HCT116 (cell line): ENCODE data around the gene NFKB2. TPM values are rescaled to one million over a fixed set of nuclear protein-coding genes. Genes with fewer than 3 reads are reported as not detected.

Experiments used
- ATAC-seq: fragments of 200-7000 bp; cut with Tn5 transposase; 2 replicates; pipeline ENCODE4 v1.9.1; 2020; ENCODE audit warnings: mild to moderate bottlenecking, moderate library complexity
- BruUV-seq: library from RNA; stranded (reverse); fragments of 400-500 nt; replicated peaks from 2 replicates; lab custom pipeline; 2021; lab: Mats Ljungman, UMichigan
- CTCF ChIA-PET: fragments of 300-600 bp; sonication (Branson Sonifier 250); formaldehyde crosslinking; loops from one replicate; lab custom pipeline; 2021; ENCODE audit warnings: antibody characterized with exemption; lab: Charles Lee
- POLR2A ChIA-PET: fragments of 300-600, 350-600 bp; sonication (Branson Sonifier 250); formaldehyde crosslinking; loops from one replicate; lab custom pipeline; 2021; ENCODE audit warnings: antibody characterized with exemption; lab: Charles Lee
- RAD21 ChIA-PET, 2 experiments: fragments of 300-600 bp; sonication (Branson Sonifier 250); formaldehyde crosslinking; loops; one replicate each; lab custom pipeline; 2023; ENCODE audit warnings: low total read pairs in 2 of 2; ENCODE audit not compliant: uncharacterized antibody in 2 of 2, unreplicated experiment in 2 of 2, low non-redundant PET in 1 of 2; lab: Charles Lee
- DNase-seq: peaks from one replicate; pipeline ENCODE4 v3.0.0-alpha.2; 2010; ENCODE audit warnings: low read depth, low spot score
- H2AFZ ChIP-seq: fragments of 200-600 bp; shearing (Covaris generic), sonication (generic); 2 replicates; pipeline ENCODE4 v1.6.1; 2017; ENCODE audit warnings: low read depth, mixed run types, mixed read lengths, antibody characterized with exemption, low read length; ENCODE audit not compliant: poor library complexity, severe bottlenecking
- H3K27ac ChIP-seq: 2 replicates; pipeline ENCODE4 v1.5.1; 2012; ENCODE audit warnings: low read depth, low read length
- H3K27me3 ChIP-seq: fragments of 200-600 bp; sonication (generic); 2 replicates; pipeline ENCODE4 v1.6.1; 2016; ENCODE audit warnings: mixed run types, low read length, mixed read lengths; ENCODE audit not compliant: insufficient read depth
- H3K36me3 ChIP-seq, 2 experiments: fragments of 200-500 bp in 1 of 2; fragments of 200-600 bp in 1 of 2; sonication (Bioruptor generic) in 1 of 2; sonication (generic) in 1 of 2; 2 replicates each; pipeline versions ENCODE4 v1.5.1 to v1.6.1; 2014 to 2016; ENCODE audit warnings: low read length in 2 of 2, inconsistent platforms in 1 of 2, mixed read lengths in 1 of 2, mixed run types in 1 of 2; ENCODE audit not compliant: insufficient read depth in 2 of 2, control insufficient read depth in 1 of 2
- H3K4me1 ChIP-seq, 2 experiments: fragments of 200-600 bp in 1 of 2; sonication (generic) in 1 of 2; 2 replicates each; pipeline versions ENCODE4 v1.5.1 to v1.6.1; 2012 to 2017; ENCODE audit warnings: low read length in 2 of 2, inconsistent platforms in 1 of 2, mild to moderate bottlenecking in 1 of 2, mixed read lengths in 1 of 2, mixed run types in 1 of 2, moderate library complexity in 1 of 2; ENCODE audit not compliant: insufficient read depth in 2 of 2, control insufficient read depth in 1 of 2
- H3K4me2 ChIP-seq: fragments of 200-600 bp; sonication (generic); 2 replicates; pipeline ENCODE4 v1.6.1; 2017; ENCODE audit warnings: mixed run types, low read length, mixed read lengths
- H3K4me3 ChIP-seq, 2 experiments: fragments of 200-600 bp in 1 of 2; sonication (generic) in 1 of 2; replicated peaks in 1 of 2; 2 replicates each; pipeline ENCODE4 v1.5.1; 2011 to 2016; ENCODE audit warnings: low read length in 2 of 2, control low read depth in 1 of 2, low read depth in 1 of 2, mild to moderate bottlenecking in 1 of 2, mixed read lengths in 1 of 2, mixed run types in 1 of 2
- H3K79me2 ChIP-seq: fragments of 200-600 bp; sonication (generic); 2 replicates; pipeline ENCODE4 v1.6.1; 2017; ENCODE audit warnings: mild to moderate bottlenecking, mixed run types, low read length, moderate library complexity, mixed read lengths; ENCODE audit not compliant: insufficient read depth
- H3K9ac ChIP-seq: fragments of 200-600 bp; sonication (generic); 2 replicates; pipeline ENCODE4 v1.6.1; 2016; ENCODE audit warnings: low read length, mixed read lengths
- H3K9me2 ChIP-seq: fragments of 200-600 bp; sonication (generic), shearing (Covaris generic); 2 replicates; pipeline ENCODE4 v1.6.1; 2017; ENCODE audit warnings: mixed run types, mild to moderate bottlenecking, moderate library complexity; ENCODE audit not compliant: insufficient read depth
- H3K9me3 ChIP-seq, 2 experiments: fragments of 200-500 bp in 1 of 2; fragments of 200-600 bp in 1 of 2; sonication (Bioruptor generic) in 1 of 2; sonication (generic) in 1 of 2; 2 replicates each; pipeline ENCODE4 v1.6.1; 2014 to 2017; ENCODE audit warnings: low read length in 2 of 2, mixed read lengths in 2 of 2, inconsistent platforms in 1 of 2, low read depth in 1 of 2, mild to moderate bottlenecking in 1 of 2, mixed run types in 1 of 2, moderate library complexity in 1 of 2; ENCODE audit not compliant: control insufficient read depth in 1 of 2, insufficient read depth in 1 of 2
- H4K20me1 ChIP-seq: fragments of 200-600 bp; sonication (generic), shearing (Covaris generic); 2 replicates; pipeline ENCODE4 v1.6.1; 2017; ENCODE audit warnings: mixed run types, mild to moderate bottlenecking, moderate library complexity; ENCODE audit not compliant: insufficient read depth
- ATF3 ChIP-seq: IDR thresholded peaks from 2 replicates; pipeline ENCODE4 v1.6.1; 2012
- CTCF ChIP-seq, 3 experiments: fragments of 200-600 bp in 1 of 3; sonication (generic) in 1 of 3; IDR thresholded peaks in 2 of 3; conservative IDR thresholded peaks in 1 of 3; 2 replicates each; pipeline ENCODE4 v1.5.1; 2012 to 2017; ENCODE audit warnings: low read depth in 2 of 3, low read length in 2 of 3, antibody characterized with exemption in 1 of 3, borderline replicate concordance in 1 of 3, control low read depth in 1 of 3, mild to moderate bottlenecking in 1 of 3, mixed read lengths in 1 of 3, mixed run types in 1 of 3, moderate library complexity in 1 of 3; ENCODE audit not compliant: insufficient read depth in 1 of 3
- EGR1 ChIP-seq: IDR thresholded peaks from 2 replicates; pipeline ENCODE4 v1.6.1; 2012; ENCODE audit warnings: low read depth
- ELF1 ChIP-seq: IDR thresholded peaks from 2 replicates; pipeline ENCODE4 v1.6.1; 2012; ENCODE audit warnings: low read depth, borderline replicate concordance
- EZH2 ChIP-seq: fragments of 200-600 bp; sonication (generic); IDR thresholded peaks from 2 replicates; pipeline ENCODE4 v1.6.1; 2017; ENCODE audit warnings: antibody characterized with exemption, mixed run types
- FOSL1 ChIP-seq: IDR thresholded peaks from 2 replicates; pipeline ENCODE4 v1.6.1; 2012; ENCODE audit warnings: low read depth
- JUND ChIP-seq: IDR thresholded peaks from 2 replicates; pipeline ENCODE4 v1.6.1; 2012
- POLR2A ChIP-seq: IDR thresholded peaks from 2 replicates; pipeline ENCODE4 v1.7.0; 2011; ENCODE audit warnings: borderline replicate concordance; ENCODE audit not compliant: insufficient read depth, insufficient read length; ENCODE audit errors: extremely low read depth
- POLR2AphosphoS5 ChIP-seq: IDR thresholded peaks from 2 replicates; pipeline ENCODE4 v1.6.1; 2011; ENCODE audit warnings: mild to moderate bottlenecking, low read depth, low read length, moderate library complexity
- RAD21 ChIP-seq: IDR thresholded peaks from 2 replicates; pipeline ENCODE4 v1.6.1; 2012; ENCODE audit warnings: low read depth, mild to moderate bottlenecking
- REST ChIP-seq: IDR thresholded peaks from 2 replicates; pipeline ENCODE4 v1.6.1; 2012; ENCODE audit warnings: low read depth
- SIN3A ChIP-seq: IDR thresholded peaks from 2 replicates; pipeline ENCODE4 v1.6.1; 2012; ENCODE audit warnings: low read depth
- SRF ChIP-seq: IDR thresholded peaks from 2 replicates; pipeline ENCODE4 v1.6.1; 2012; ENCODE audit warnings: low read depth
- TCF7L2 ChIP-seq: IDR thresholded peaks from 2 replicates; pipeline ENCODE4 v1.7.0; 2011; ENCODE audit warnings: borderline replicate concordance, inconsistent platforms; ENCODE audit not compliant: insufficient read depth, insufficient read length; ENCODE audit errors: extremely low read depth
- YY1 ChIP-seq: IDR thresholded peaks from 2 replicates; pipeline ENCODE4 v1.6.1; 2011; ENCODE audit warnings: low read length, low read depth, moderate library complexity, mild to moderate bottlenecking; ENCODE audit not compliant: insufficient replicate concordance; ENCODE audit errors: extremely low read depth
- ZNF274 ChIP-seq: fragments of 200-500 bp; sonication (Bioruptor generic); IDR thresholded peaks from 2 replicates; pipeline ENCODE4 v1.6.1; 2014; ENCODE audit warnings: mild to moderate bottlenecking, low read depth, low read length, inconsistent platforms
- intact Hi-C: fragments of 100-400 bp; cut with micrococcal nuclease; formaldehyde crosslinking; loops from 2 replicates; pipeline ENCODE4 v1.10.0; 2022
- total RNA-seq: library from RNA; stranded (reverse); gene quantifications from one replicate; pipeline ENCODE4 v1.2.1, GENCODE V29; 2021; ENCODE audit not compliant: unreplicated experiment

Gene NFKB2
- total RNA-seq, 1 experiment from 2014 or later = 115 TPM

- no peaks in the 10 kb centered on the region for H4K20me1 ChIP-seq
- H3K27me3 ChIP-seq = no peaks in the 10 kb centered on the region
- DNase-seq (peak; percentile 53), ATAC-seq (peak; percentile 81)
- H2AFZ ChIP-seq = no peak overlapping the region
- no peak overlapping the region for H3K4me2 ChIP-seq
- peaks cover 15 to 25% of the 10 kb centered on the region in 2 experiments for H3K36me3 ChIP-seq
- BruUV-seq = no TSS peak
- peaks cover 5% of the 10 kb centered on the region; the same call in 1 of the 2 replicates for H3K79me2 ChIP-seq
- intact Hi-C loops = loop anchor here (1.0 kb wide), 2 partner anchors 122 to 183 kb away; no protein-coding TSS in a partner anchor
- H3K9me3 ChIP-seq = no peaks in the 10 kb centered on the region
- no peaks in the 10 kb centered on the region for H3K9me2 ChIP-seq
- H3K4me3 ChIP-seq = no peak overlapping the region
- H3K27ac ChIP-seq = no peak overlapping the region
- no peak overlapping the region for H3K9ac ChIP-seq
- peaks cover 0 to 4% of the 10 kb centered on the region in 2 experiments; a peak in 2 of 4 replicates for H3K4me1 ChIP-seq
- ChIA-PET POLR2A (interaction anchor here (0.6 to 3.9 kb wide), 3 partner anchors 16 to 209 kb away, joined by 3 to 28 read pairs (median 3); no protein-coding TSS in a partner anchor), RAD21 (interaction anchor here (0.7 to 6.6 kb wide), 7 partner anchors 47 to 384 kb away, joined by 3 to 57 read pairs (median 3); no protein-coding TSS in a partner anchor), CTCF (interaction anchor here (0.6 to 15.1 kb wide), 28 partner anchors 9 to 1138 kb away, joined by 3 to 625 read pairs (median 5); partner anchors contain the start of genes ELOVL3, FBXL15, GBF1 and NFKB2)
- no peak for TF ChIP-seq REST
- TF ChIP-seq SRF = no peak
- TF ChIP-seq ELF1 = no peak
- no peak for TF ChIP-seq POLR2AphosphoS5
- peak; percentile 93 to 100 (median 100) for TF ChIP-seq CTCF (IDR thresholded peaks at IDR 0.05 in 2 of 3, conservative IDR thresholded peaks at IDR 0.05 in 1 of 3; ENCODE audit: borderline replicate concordance in 1 of 3, insufficient read depth in 1 of 3, low read depth in 2 of 3, low read length in 2 of 3)
- TF ChIP-seq FOSL1 = no peak
- no peak for TF ChIP-seq TCF7L2
- TF ChIP-seq YY1 = peak; percentile 45
- TF ChIP-seq SIN3A = no peak
- TF ChIP-seq EGR1 = no peak
- TF ChIP-seq ZNF274 = no peak
- TF ChIP-seq JUND = no peak
- TF ChIP-seq ATF3 = no peak
- TF ChIP-seq RAD21 = peak; percentile 87
- no peak for TF ChIP-seq POLR2A
- no peak for TF ChIP-seq EZH2
These were observed 43.3 kb upstream of the NFKB2 start for GRCh38 chr10:102352066-102352715.
